Lung (tissue), 12 donors: Measurements from ENCODE around the gene CAV2. TPM values are rescaled to one million over a fixed set of nuclear protein-coding genes. Genes with fewer than 3 reads are reported as not detected.
"Not testable (repeated sequence)": the region's sequence is repeated elsewhere in the genome, so short reads cannot be mapped to it uniquely, and the experiment has no call there.

Experiments used
- ATAC-seq: fragments of 200-7000 bp; cut with Tn5 transposase; one replicate; pipeline ENCODE4 v1.9.1; 2020; ENCODE audit warnings: moderate number of reproducible peaks; ENCODE audit not compliant: insufficient read depth, low FRiP score
- DNase-seq, 3 donors: peaks; one replicate each; pipeline ENCODE4 v3.0.0-alpha.2; 2013 to 2017
- H3K27ac ChIP-seq, 2 donors: one replicate each; pipeline ENCODE4 v1.5.1; 2013; ENCODE audit warnings: mild to moderate bottlenecking in 2 of 2, moderate library complexity in 2 of 2, control low read depth in 1 of 2, inconsistent platforms in 1 of 2, low read depth in 1 of 2, low read length in 1 of 2
- H3K27me3 ChIP-seq, 3 donors: one replicate each; pipeline ENCODE4 v1.5.1; 2013; ENCODE audit warnings: low read length in 2 of 3; ENCODE audit not compliant: control insufficient read depth in 3 of 3, insufficient read depth in 3 of 3
- H3K36me3 ChIP-seq, 4 donors: one replicate each; pipeline ENCODE4 v1.5.1; 2013; ENCODE audit warnings: low read length in 4 of 4, mild to moderate bottlenecking in 1 of 4, moderate library complexity in 1 of 4; ENCODE audit not compliant: control insufficient read depth in 4 of 4, insufficient read depth in 4 of 4
- H3K4me1 ChIP-seq, 5 donors: one replicate each; pipeline ENCODE4 v1.5.1; 2013; ENCODE audit warnings: low read length in 5 of 5, mild to moderate bottlenecking in 2 of 5, moderate library complexity in 1 of 5; ENCODE audit not compliant: control insufficient read depth in 5 of 5, insufficient read depth in 5 of 5
- H3K4me3 ChIP-seq: one replicate; pipeline ENCODE4 v1.5.1; 2013; ENCODE audit warnings: mild to moderate bottlenecking, control low read depth, moderate library complexity
- H3K9ac ChIP-seq, 2 donors: one replicate each; pipeline ENCODE4 v1.5.1; 2013; ENCODE audit warnings: low read length in 2 of 2, control low read depth in 1 of 2; ENCODE audit not compliant: insufficient read depth in 1 of 2
- H3K9me3 ChIP-seq, 4 donors: one replicate each; pipeline ENCODE4 v1.5.1; 2013; ENCODE audit warnings: low read length in 3 of 4, mild to moderate bottlenecking in 1 of 4, moderate library complexity in 1 of 4; ENCODE audit not compliant: control insufficient read depth in 4 of 4, insufficient read depth in 3 of 4
- WGBS, 2 donors: extraction: QIAGEN DNeasy Blood & Tissue Kit; methylation state at CpG; one replicate each; pipeline ENCODE4 v1.1.7; 2013; 5-methylcytosine and 5-hydroxymethylcytosine counted together
- polyA plus RNA-seq, 2 donors: library from polyadenylated mRNA; stranded (reverse); fragments of 200-250 nt; gene quantifications; one replicate each; pipeline ENCODE4 v1.2.1, GENCODE V29; 2013
- total RNA-seq, 2 donors: library from RNA; depleted of rRNA in 1 of 2; stranded (reverse); fragments of >200 nt in 1 of 2; gene quantifications; one replicate each; pipeline ENCODE4 v1.2.1, GENCODE V29; 2014 to 2021
- TF ChIP-seq, protein P1 (sequence below): IDR thresholded peaks from 2 replicates; pipeline ENCODE4 v1.5.1; 2012; ENCODE audit warnings: mild to moderate bottlenecking; ENCODE audit errors: control extremely low read depth, extremely low read depth
- donor health status: control.
- donor health status: control.
- donor health status: Bipolar disorder and iron deficiency.
- donor health status: healthy.
- donor health status: DM: yes; HTN: yes; CAD: no.

Gene CAV2
- total and polyA plus RNA-seq, 4 donors, result 57.9 to 214 (median 106) TPM

GRCh38 chr7:116478834-116479233, 20.7 kb upstream of the CAV2 start:
- WGBS, 2 donors, result 78 to 88% methylated on average over 2 of the region's 2 CpGs
- H3K9me3 ChIP-seq, result no peaks in the 10 kb centered on the region
- no peak for ATAC-seq
- no peaks in the 10 kb centered on the region for H3K27me3 ChIP-seq
- TF ChIP-seq, protein P1, sequence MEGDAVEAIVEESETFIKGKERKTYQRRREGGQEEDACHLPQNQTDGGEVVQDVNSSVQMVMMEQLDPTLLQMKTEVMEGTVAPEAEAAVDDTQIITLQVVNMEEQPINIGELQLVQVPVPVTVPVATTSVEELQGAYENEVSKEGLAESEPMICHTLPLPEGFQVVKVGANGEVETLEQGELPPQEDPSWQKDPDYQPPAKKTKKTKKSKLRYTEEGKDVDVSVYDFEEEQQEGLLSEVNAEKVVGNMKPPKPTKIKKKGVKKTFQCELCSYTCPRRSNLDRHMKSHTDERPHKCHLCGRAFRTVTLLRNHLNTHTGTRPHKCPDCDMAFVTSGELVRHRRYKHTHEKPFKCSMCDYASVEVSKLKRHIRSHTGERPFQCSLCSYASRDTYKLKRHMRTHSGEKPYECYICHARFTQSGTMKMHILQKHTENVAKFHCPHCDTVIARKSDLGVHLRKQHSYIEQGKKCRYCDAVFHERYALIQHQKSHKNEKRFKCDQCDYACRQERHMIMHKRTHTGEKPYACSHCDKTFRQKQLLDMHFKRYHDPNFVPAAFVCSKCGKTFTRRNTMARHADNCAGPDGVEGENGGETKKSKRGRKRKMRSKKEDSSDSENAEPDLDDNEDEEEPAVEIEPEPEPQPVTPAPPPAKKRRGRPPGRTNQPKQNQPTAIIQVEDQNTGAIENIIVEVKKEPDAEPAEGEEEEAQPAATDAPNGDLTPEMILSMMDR, result no peak
- H3K9ac ChIP-seq, result no peak overlapping the region
- no peaks in the 10 kb centered on the region for H3K36me3 ChIP-seq
- no peak overlapping the region for H3K27ac ChIP-seq
- no peak overlapping the region for H3K4me3 ChIP-seq
- no peaks in the 10 kb centered on the region for H3K4me1 ChIP-seq
- DNase-seq, result no peak

DNA sequence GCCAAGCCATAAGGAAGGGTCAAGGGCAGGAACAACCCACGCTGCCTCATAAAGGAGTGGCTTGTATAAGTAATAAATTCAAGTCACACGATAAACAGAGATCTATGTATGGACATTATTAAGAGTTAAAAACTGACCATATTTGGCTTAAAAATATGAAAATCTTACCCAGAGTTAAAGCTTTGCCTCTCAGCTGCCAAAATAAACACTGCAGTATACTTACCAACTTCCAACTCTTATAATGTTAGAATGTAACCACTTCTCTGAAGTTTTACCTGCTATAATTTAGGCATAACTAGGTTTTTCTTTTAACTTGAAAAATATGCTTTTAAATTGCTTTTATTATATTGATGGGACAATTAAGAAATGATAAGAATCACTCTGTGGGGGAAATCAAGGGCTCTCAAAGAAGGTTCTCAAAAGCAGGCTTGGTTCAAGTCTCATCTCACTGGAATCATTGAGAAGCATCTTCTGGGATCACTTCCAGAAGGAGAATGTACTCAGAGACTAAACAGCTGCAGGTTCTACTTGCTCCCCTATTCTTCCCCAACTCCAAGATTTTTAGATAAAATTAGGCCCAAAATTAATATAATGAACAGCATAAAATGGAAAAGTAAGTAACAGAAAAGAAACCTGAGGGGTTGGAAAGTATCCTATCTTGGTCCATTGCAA, 16.1 kb upstream of the CAV2 start:
- Histone ChIP-seq H3K9ac (no peak overlapping the region), H3K36me3 (no peaks in the 10 kb centered on the region), H3K9me3 (no peaks in the 10 kb centered on the region), H3K27me3 (no peaks in the 10 kb centered on the region), H3K27ac (no peak overlapping the region), H3K4me1 (peaks cover 0 to 3% (median 0%) of the 10 kb centered on the region in 5 donors), H3K4me3 (no peak overlapping the region)
- DNase-seq (peak in 1 of 3 donors; percentile 43), ATAC-seq (no peak)
- 70 to 89% methylated on average over 2 of the region's 2 CpGs for WGBS, 2 donors
- TF ChIP-seq, protein P1, result no peak

DNA sequence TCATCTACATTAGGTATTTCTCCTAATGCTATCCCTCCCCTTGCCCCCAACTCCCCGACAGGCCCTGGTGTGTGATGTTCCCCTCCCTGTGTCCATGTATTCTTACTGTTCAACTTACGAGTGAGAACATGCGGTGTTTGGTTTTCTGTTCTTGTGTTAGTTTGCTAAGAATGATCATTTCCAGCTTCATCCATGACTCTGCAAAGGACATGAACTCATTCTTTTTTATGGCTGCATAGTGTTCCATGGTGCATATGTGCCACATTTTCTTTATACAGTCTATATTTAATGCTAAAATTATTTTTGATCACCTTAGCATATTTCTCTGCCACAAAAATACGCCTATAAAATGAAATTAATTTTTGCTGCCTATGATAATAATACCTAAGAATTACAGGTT, 15.1 kb upstream of the CAV2 start:
- not testable (repeated sequence) for H3K27me3 ChIP-seq, H3K4me3 ChIP-seq, DNase-seq, H3K27ac ChIP-seq, H3K4me1 ChIP-seq, H3K36me3 ChIP-seq, ATAC-seq, H3K9ac ChIP-seq, H3K9me3 ChIP-seq
- WGBS, 2 donors, result 98 to 99% methylated on average over 4 of the region's 4 CpGs

- Histone ChIP-seq H3K27ac (no peak overlapping the region), H3K4me1 (peaks cover 0 to 19% (median 3%) of the 10 kb centered on the region in 5 donors), H3K9me3 (no peaks in the 10 kb centered on the region), H3K36me3 (no peaks in the 10 kb centered on the region), H3K27me3 (no peaks in the 10 kb centered on the region), H3K4me3 (no peak overlapping the region), H3K9ac (no peak overlapping the region)
- 87 to 91% methylated on average over 5 of the region's 5 CpGs for WGBS, 2 donors
- ATAC-seq, result no peak
- DNase-seq, result no peak
- TF ChIP-seq, protein P1, result no peak
Observed at GRCh38 chr7:116487907-116488521, 11.5 kb upstream of the CAV2 start.
